Common myeloid progenitor, CD34-positive (primary cell): ENCODE data around the gene TSPEAR.
"Not testable (repeated sequence)": the region's sequence is repeated elsewhere in the genome, so short reads cannot be mapped to it uniquely, and the experiment has no call there.

ENCODE experiments used
- CTCF ChIA-PET: fragments of 350-600 bp; sonication (Branson Sonifier 250); formaldehyde crosslinking; loops from one replicate; lab custom pipeline; 2021; ENCODE audit warnings: antibody characterized with exemption; lab: Charles Lee
- POLR2A ChIA-PET: fragments of 350-600 bp; sonication (Branson Sonifier 250); formaldehyde crosslinking; loops from one replicate; lab custom pipeline; 2021; ENCODE audit warnings: antibody characterized with exemption; lab: Charles Lee
- DNase-seq, 3 donors: peaks; one replicate each; pipeline versions ENCODE4 v3.0.0 to v3.0.0-alpha.2; 2013
- H3K27ac ChIP-seq, 2 experiments: 1 replicate in 1 of 2; 2 replicates in 1 of 2; pipeline ENCODE4 v1.7.0; 2013; ENCODE audit warnings: inconsistent platforms in 2 of 2, low read length in 2 of 2, mild to moderate bottlenecking in 2 of 2, low read depth in 1 of 2, moderate library complexity in 1 of 2; ENCODE audit not compliant: severe bottlenecking in 2 of 2, insufficient read depth in 1 of 2, poor library complexity in 1 of 2
- H3K27me3 ChIP-seq, 5 experiments: replicated peaks in 2 of 5; 1 replicate in 3 of 5; 2 replicates in 2 of 5; pipeline versions ENCODE4 v1.6.1 to v1.7.0; 2013; ENCODE audit warnings: low read length in 4 of 5, mild to moderate bottlenecking in 2 of 5, moderate library complexity in 2 of 5, inconsistent platforms in 1 of 5; ENCODE audit not compliant: insufficient read depth in 5 of 5, control insufficient read depth in 4 of 5
- H3K36me3 ChIP-seq, 4 experiments: 1 replicate in 2 of 4; 2 replicates in 2 of 4; pipeline versions ENCODE4 v1.6.1 to v1.7.0; 2013; ENCODE audit warnings: low read length in 3 of 4, control low read depth in 1 of 4, mild to moderate bottlenecking in 1 of 4; ENCODE audit not compliant: control insufficient read depth in 4 of 4, insufficient read depth in 4 of 4
- H3K4me1 ChIP-seq, 4 experiments: 1 replicate in 3 of 4; 2 replicates in 1 of 4; pipeline versions ENCODE4 v1.6.1 to v1.7.1; 2013; ENCODE audit warnings: low read length in 3 of 4, mild to moderate bottlenecking in 3 of 4, control low read depth in 1 of 4, inconsistent platforms in 1 of 4, moderate library complexity in 1 of 4; ENCODE audit not compliant: control insufficient read depth in 4 of 4, insufficient read depth in 4 of 4; ENCODE audit errors: control extremely low read depth in 1 of 4
- H3K4me3 ChIP-seq, 7 experiments: 1 replicate in 4 of 7; 2 replicates in 3 of 7; pipeline versions ENCODE4 v1.5.1 to v1.7.0; 2013; ENCODE audit warnings: mild to moderate bottlenecking in 7 of 7, low read length in 6 of 7, moderate library complexity in 6 of 7, inconsistent platforms in 2 of 7, low read depth in 2 of 7, control low read depth in 1 of 7; ENCODE audit not compliant: insufficient read depth in 4 of 7, control insufficient read depth in 1 of 7; ENCODE audit errors: extremely low read depth in 1 of 7
- H3K9me3 ChIP-seq, 5 experiments: 1 replicate in 4 of 5; 2 replicates in 1 of 5; pipeline versions ENCODE4 v1.6.1 to v1.7.1; 2013; ENCODE audit warnings: low read length in 4 of 5, mild to moderate bottlenecking in 2 of 5, inconsistent platforms in 1 of 5, low read depth in 1 of 5, moderate library complexity in 1 of 5; ENCODE audit not compliant: control insufficient read depth in 4 of 5, insufficient read depth in 2 of 5; ENCODE audit errors: control extremely low read depth in 1 of 5
- WGBS: methylation state at CpG from one replicate; pipeline ENCODE4 v1.1.5; 2013; ENCODE audit not compliant: insufficient coverage; 5-methylcytosine and 5-hydroxymethylcytosine counted together

Gene TSPEAR

DNA sequence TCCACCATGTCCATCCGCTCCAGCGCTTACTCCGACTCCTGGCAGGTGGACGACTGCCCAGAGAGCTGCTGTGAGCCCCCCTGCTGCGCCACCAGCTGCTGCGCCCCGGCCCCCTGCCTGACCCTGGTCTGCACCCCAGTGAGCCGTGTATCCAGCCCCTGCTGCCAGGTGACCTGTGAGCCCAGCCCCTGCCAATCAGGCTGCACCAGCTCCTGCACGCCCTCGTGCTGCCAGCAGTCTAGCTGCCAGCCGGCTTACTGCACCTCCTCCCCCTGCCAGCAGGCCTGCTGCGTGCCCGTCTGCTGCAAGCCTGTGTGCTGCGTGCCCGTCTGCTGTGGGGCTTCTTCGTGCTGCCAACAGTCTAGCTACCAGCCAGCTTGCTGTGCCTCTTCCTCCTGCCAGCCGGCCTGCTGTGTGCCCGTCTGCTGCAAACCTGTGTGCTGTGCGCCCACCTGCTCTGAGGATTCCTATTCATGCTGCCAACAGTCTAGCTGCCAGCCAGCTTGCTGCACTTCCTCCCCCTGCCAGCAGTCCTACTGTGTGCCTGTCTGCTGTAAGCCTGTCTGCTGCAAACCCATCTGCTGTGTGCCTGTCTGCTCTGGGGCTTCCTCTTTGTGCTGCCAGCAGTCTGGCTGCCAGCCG is 84.1 kb downstream of the TSPEAR start:
- 86% methylated on average over 11 of the region's 20 CpGs for WGBS
- H3K9me3 ChIP-seq = peaks cover 6 to 50% (median 30%) of the 10 kb centered on the region in 5 experiments
- H3K4me3 ChIP-seq, H3K4me1 ChIP-seq, H3K36me3 ChIP-seq, CTCF ChIA-PET, H3K27ac ChIP-seq, POLR2A ChIA-PET, DNase-seq, H3K27me3 ChIP-seq: not testable (repeated sequence)

DNA sequence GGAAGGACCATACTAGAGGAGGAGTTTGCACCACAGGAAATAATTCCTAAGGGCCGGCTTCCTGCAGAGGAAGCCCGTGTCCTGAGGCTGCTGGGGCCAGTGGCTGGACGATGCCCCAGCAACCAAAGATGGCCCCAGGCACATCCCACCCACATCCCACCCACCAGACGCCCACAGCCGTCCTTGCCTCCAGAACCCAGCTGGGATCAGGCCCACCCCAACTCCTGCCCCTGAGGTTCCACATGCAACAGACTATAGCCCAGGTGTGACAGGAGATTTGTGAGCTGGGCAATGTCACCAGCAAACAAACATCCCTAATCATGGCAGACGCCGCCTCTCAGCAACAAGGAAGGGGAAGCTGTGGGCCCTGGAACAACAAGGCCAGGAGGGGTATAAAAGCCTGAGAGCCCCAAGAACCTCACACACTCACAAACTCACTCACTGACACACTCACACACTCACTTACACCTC is 84.7 kb downstream of the TSPEAR start, which contains the start of gene KRTAP10-9:
Gene KRTAP10-9 (plus strand): TSS at position 421 of the 471 bp plus-strand sequence. CDS start 79 bp downstream, outside the sequence.
- Histone ChIP-seq H3K9me3 (peaks cover 6 to 48% (median 29%) of the 10 kb centered on the region in 5 experiments), H3K36me3 (no peaks in the 10 kb centered on the region), H3K4me3 (no peak within 1 kb of the TSS), H3K27ac (no peak within 1 kb of the TSS), H3K27me3 (peaks cover 0 to 8% (median 0%) of the 10 kb centered on the region in 5 experiments), H3K4me1 (no peaks in the 10 kb centered on the region)
- ChIA-PET CTCF (no interaction called here), POLR2A (no interaction called here)
- no peak for DNase-seq
- 59% methylated on average over 7 of the region's 7 CpGs for WGBS

DNA sequence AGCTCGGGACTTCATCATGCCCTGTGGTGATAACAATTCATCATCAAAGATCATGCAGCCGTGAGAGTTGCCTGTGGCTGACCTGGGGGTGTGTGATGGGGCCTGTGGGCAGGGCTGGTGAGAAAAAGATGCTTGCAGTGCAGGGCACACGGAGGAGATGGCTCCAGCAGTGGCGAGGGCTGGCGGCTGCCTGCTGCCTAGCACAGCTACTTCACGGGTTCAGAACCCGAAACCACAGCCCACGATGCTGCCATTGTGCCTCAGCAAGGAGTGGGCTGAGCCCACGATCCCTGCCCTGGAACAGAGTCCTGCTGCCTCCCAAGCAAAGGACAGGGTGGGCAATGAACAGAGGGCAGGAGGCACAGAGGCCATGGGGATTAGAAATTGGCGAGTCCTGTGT is 85.1 kb downstream of the TSPEAR start:
- Histone ChIP-seq H3K4me3 (no peak overlapping the region), H3K9me3 (peaks cover 4 to 47% (median 28%) of the 10 kb centered on the region in 5 experiments), H3K27me3 (peaks cover 0 to 8% (median 0%) of the 10 kb centered on the region in 5 experiments), H3K27ac (no peak overlapping the region), H3K4me1 (no peaks in the 10 kb centered on the region), H3K36me3 (no peaks in the 10 kb centered on the region)
- CTCF ChIA-PET = no interaction called here
- 94% methylated on average over 10 of the region's 10 CpGs for WGBS
- POLR2A ChIA-PET = no interaction called here
- DNase-seq = no peak

DNA sequence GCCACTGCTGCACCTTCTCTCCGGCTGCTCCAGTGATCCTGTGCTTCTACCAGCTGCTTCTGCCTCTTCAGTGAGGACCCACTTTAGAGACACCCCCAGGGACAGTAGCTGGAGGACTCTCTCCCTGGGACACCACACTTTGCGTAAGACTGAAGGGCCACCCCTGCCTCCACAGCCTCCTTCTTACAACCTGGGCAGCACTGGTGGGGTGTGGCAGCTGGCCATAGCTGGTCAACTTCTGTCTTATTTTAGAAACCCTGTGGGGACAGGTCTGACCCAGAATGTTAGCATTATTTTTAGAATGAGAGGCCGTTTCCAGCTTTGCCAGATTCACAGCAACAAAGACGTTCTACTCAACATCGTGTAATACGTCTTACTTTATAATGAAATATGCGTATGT is 85.6 kb downstream of the TSPEAR start:
- DNase-seq = no peak
- WGBS = 83% methylated on average over 3 of the region's 7 CpGs
- no peak overlapping the region for H3K4me3 ChIP-seq
- H3K27ac ChIP-seq = no peak overlapping the region
- peaks cover 4 to 46% (median 25%) of the 10 kb centered on the region in 5 experiments for H3K9me3 ChIP-seq
- H3K4me1 ChIP-seq = no peaks in the 10 kb centered on the region
- CTCF ChIA-PET = no interaction called here
- POLR2A ChIA-PET = no interaction called here
- H3K27me3 ChIP-seq = peaks cover 0 to 8% (median 0%) of the 10 kb centered on the region in 5 experiments
- H3K36me3 ChIP-seq = no peaks in the 10 kb centered on the region

GRCh38 chr21:44623575-44623974 is 87.8 kb downstream of the TSPEAR start:
- ChIA-PET POLR2A (no interaction called here), CTCF (no interaction called here)
- no peak for DNase-seq
- Histone ChIP-seq H3K4me3 (no peak overlapping the region), H3K27me3 (peaks cover 0 to 8% (median 0%) of the 10 kb centered on the region in 5 experiments), H3K4me1 (no peaks in the 10 kb centered on the region), H3K36me3 (no peaks in the 10 kb centered on the region), H3K9me3 (peaks cover 7 to 46% (median 15%) of the 10 kb centered on the region in 5 experiments), H3K27ac (no peak overlapping the region)

DNA sequence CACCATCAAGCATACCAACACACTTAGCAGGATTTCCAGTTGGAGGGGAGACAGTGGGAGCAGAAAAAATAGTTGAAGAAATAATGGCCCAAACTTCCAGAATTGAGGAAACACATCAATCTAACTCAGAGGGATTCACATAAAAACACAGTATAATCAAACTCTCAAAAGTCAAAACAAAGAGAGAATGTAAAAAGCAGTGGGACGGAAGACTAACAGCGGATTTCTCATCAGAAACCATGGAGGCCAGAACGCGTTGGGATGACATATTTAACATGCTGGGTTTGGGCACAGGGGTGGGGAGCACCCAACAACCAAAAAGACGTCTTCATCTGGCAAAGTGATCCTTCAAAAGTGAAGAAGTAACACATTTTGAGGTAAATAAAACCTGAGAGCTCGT is 91.5 kb downstream of the TSPEAR start:
- peaks cover 0 to 2% (median 0%) of the 10 kb centered on the region in 5 experiments for H3K27me3 ChIP-seq
- ChIA-PET CTCF (no interaction called here), POLR2A (no interaction called here)
- no peaks in the 10 kb centered on the region for H3K4me1 ChIP-seq
- H3K27ac ChIP-seq = no peak overlapping the region
- H3K4me3 ChIP-seq = no peak overlapping the region
- H3K36me3 ChIP-seq = no peaks in the 10 kb centered on the region
- no peak for DNase-seq
- peaks cover 6 to 40% (median 15%) of the 10 kb centered on the region in 5 experiments for H3K9me3 ChIP-seq
- 98% methylated on average over 5 of the region's 6 CpGs for WGBS

DNA sequence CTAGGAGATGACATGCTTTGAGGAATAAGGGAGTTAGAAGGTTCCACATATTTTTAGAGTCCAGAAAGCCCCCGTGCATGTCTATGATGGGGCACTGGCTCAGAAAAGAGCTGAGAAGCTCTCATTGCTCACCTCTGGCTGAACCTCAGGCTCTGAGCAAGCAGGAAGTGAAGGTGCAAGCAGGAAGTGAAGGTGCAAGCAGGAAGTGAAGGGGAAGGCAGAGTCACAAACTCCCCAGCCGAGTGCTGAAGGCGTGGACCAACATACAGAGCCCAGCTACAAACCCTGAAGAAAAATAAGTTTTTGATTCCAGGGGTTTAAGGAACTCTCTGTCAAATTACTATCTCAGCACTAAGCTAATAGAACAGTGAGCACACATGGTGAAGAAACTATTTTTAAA is 92.5 kb downstream of the TSPEAR start:
- peaks cover 0 to 2% (median 0%) of the 10 kb centered on the region in 5 experiments for H3K27me3 ChIP-seq
- POLR2A ChIA-PET = no interaction called here
- no peaks in the 10 kb centered on the region for H3K36me3 ChIP-seq
- H3K4me1 ChIP-seq = no peaks in the 10 kb centered on the region
- CTCF ChIA-PET = no interaction called here
- no peak overlapping the region for H3K4me3 ChIP-seq
- peaks cover 0 to 30% (median 11%) of the 10 kb centered on the region in 5 experiments for H3K9me3 ChIP-seq
- H3K27ac ChIP-seq = no peak overlapping the region
- 100% methylated on average over 1 of the region's 3 CpGs for WGBS
- no peak for DNase-seq
